ENCODE results near the gene NT5DC1. TPM values are rescaled to one million over a fixed set of nuclear protein-coding genes. Genes with fewer than 3 reads are reported as not detected.

Gene NT5DC1
- total RNA-seq, 1 donor = 7.8 TPM

DNA sequence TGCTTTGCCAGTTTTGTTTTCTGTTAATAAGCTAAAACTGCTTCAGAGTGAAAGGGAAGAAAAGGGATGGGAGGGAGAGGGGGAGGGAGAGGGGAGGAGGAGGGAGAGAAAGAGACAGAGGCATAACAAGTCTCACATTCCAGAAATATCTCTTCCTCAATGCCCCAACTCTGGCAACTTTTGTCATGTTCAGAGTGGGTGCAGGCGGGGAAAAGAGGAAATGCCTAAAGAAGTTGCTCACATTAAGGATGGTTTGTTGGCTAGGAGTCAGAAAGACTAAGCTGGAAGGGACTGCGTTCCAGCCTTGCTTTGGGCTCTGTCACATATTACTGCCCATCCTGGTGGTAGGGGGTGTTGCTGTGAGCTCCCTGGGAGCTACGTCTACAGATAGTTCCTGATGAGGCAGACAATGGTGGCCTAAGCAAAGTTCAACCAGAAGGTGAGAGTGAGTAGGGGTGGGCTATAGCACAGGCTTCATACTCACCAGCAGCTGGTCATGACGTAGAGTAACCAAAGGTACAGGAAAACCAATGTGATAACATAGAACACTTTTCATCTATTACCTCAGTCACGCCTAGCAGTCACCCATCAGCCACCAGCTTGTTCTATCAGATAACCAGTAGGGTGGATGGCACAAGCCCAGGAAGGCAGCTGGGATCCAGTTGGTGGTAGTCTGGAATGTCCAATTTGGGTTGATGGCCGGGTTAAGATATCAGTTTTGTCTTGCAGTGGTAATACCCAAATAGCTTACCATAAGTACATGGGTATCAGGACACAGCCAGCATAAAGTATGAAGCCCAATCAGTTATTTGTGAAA is 151.1 kb downstream of the NT5DC1 start:
- H3K4me3 ChIP-seq (ENCODE audit: low read depth, low read length) = peak overlapping the region; percentile 50
- TF ChIP-seq, protein P1, sequence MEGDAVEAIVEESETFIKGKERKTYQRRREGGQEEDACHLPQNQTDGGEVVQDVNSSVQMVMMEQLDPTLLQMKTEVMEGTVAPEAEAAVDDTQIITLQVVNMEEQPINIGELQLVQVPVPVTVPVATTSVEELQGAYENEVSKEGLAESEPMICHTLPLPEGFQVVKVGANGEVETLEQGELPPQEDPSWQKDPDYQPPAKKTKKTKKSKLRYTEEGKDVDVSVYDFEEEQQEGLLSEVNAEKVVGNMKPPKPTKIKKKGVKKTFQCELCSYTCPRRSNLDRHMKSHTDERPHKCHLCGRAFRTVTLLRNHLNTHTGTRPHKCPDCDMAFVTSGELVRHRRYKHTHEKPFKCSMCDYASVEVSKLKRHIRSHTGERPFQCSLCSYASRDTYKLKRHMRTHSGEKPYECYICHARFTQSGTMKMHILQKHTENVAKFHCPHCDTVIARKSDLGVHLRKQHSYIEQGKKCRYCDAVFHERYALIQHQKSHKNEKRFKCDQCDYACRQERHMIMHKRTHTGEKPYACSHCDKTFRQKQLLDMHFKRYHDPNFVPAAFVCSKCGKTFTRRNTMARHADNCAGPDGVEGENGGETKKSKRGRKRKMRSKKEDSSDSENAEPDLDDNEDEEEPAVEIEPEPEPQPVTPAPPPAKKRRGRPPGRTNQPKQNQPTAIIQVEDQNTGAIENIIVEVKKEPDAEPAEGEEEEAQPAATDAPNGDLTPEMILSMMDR (IDR thresholded peaks at IDR 0.05; ENCODE audit: insufficient read depth, low read depth, low read length) = no peak
- peak; percentile 29 for DNase-seq (ENCODE audit: low read depth)

DNA sequence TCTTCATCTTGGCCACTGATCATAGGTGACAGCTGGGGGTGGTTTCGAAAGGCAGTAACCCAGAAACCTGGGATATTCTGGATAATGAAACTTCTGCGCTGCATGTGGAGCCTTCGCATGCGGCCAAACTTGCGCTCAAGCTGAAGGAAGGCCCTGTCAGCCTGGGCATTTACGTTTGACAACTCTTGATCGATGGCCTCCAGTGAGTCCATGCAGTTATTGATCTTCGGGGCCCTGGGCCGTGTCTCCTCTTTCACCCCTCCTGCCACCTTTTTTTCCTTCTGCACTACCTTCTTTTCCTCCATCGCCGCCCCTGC is 152.5 kb downstream of the NT5DC1 start:
- H3K4me3 ChIP-seq (ENCODE audit: low read depth, low read length) = peak overlapping the region; percentile 75
- no peak for DNase-seq (ENCODE audit: low read depth)
- TF ChIP-seq, protein P1 (IDR thresholded peaks at IDR 0.05; ENCODE audit: insufficient read depth, low read depth, low read length) = no peak

DNA sequence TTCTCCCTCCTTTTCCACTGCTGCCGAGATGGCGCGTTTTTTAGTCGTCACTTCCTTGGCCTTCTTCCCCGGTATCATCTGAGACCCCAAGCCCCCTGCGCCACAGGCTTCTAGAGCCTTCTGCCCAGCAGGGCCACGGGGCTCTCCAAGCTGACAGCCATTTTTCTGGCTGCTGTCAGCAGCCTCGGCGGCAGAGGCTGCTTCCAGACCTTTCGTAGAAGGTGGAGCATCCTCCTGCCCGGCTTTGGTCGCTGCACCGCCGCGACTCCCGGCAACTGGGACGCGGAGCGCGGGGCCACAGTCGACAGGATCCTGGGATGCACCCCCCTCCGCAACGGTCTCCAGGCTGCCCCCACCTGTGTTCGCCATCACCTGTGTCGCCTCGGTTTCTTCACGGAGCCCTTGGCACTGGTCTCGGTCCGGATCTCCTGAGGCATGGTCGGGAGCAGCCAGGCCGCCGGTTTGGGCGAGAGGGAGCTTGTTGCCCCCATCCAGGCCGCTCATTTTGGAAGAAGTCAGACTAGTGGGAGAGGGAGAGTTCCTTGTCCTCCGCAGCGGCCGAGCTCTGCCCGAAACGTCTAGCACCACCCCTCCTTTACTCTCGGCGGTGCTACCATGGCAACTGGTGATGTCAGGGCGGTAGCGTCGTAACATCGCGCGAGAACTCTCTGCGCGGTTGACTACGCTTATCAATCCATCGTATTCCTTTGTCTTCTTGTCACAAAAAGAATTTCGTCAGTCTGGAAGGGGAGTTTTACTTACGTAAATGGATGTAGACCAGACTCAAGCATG is 153.0 kb downstream of the NT5DC1 start, which contains the start of gene TSPYL4:
TSS of gene TSPYL4 (minus strand) at position 571 of the 792 bp plus-strand sequence. CDS start at position 504, 67 bp downstream.
- peak; percentile 92 for DNase-seq (ENCODE audit: low read depth)
- peak within 1 kb of the TSS; percentile 75 for H3K4me3 ChIP-seq (ENCODE audit: low read depth, low read length)
- TF ChIP-seq, protein P1 (IDR thresholded peaks at IDR 0.05; ENCODE audit: insufficient read depth, low read depth, low read length) = no peak

DNA sequence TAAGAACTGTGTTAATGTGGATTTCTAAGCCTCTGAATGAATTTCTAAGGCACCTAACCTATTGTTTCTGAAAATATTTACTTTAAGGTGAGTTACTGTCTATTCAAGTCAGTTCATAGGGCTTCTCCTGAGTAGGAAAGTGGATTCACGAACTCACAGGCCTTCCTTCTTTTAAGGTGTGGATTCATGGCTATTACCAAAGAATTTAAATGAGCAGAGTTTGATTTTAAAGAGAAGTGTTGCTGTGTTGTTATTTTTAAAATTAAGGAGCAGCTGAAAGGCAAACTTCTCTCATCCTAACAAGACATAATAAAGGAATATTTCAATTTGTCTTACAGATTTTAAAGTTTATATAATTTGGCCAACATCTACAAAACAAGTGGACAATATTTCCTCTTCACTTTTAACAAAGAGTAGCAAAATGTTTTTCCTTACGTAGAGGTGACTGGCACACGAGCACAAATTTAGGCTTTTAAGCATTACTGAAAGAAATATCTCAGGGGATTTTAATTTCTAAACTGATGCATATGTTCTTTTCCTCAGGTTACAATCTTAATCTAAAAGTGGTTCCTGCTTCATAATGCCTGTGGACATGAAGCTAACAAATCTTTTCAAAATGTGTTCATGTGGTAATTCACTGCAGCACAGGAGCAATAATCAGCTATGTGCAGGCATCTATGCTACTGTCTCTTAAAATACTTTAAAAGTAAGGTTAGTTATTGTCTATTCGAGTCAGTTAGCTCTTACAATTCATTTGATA is 153.8 kb downstream of the NT5DC1 start:
- H3K4me3 ChIP-seq (ENCODE audit: low read depth, low read length) = peak overlapping the region; percentile 75
- TF ChIP-seq, protein P1 (IDR thresholded peaks at IDR 0.05; ENCODE audit: insufficient read depth, low read depth, low read length) = no peak
- no peak for DNase-seq (ENCODE audit: low read depth)

DNA sequence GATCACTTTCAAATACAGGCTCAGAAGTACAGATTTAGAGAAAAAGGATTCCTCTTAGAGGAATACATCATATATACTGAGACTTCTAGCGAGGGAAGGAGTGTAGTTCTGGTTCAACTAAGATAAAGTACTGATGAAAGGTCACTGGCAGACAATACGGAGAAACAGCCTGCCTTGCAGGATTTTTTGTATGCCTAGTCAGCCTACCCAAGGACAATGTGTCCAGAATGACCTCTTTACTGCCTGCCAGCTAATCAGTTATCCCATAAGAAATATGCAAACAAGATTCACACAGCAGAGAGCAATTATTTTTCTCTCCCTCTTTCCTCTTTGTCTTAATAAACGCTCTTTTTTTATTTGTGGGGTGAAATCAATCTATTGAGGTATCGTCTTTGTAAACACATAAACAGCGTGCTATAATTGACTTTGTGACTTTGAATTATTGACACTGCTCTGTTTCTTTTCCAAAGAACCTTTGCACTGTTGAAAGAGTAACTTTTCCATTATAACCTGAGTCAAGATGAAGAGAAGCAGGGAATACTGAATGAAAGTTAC is 154.7 kb downstream of the NT5DC1 start:
- TF ChIP-seq, protein P1 (IDR thresholded peaks at IDR 0.05; ENCODE audit: insufficient read depth, low read depth, low read length) = no peak
- no peak for DNase-seq (ENCODE audit: low read depth)
- no peak overlapping the region for H3K4me3 ChIP-seq (ENCODE audit: low read depth, low read length)

DNA sequence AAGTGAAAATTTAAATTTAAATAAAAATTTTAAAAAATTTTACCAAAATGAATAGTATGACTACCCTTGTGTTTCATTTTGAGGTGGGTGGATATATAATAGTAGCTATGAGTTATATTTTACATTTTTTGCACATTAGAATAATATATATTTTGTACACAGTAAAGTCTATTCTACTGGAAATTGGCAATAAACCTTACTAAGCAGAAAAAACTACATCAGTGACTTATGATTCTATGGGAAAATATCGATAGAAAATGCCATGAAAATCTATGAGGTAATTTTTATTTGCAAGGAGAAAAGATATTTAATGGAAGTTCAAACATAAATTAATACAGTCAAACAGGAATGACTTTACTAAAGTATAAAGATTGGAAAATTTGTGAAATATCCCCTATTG is 156.0 kb downstream of the NT5DC1 start:
- no peak for DNase-seq (ENCODE audit: low read depth)
- TF ChIP-seq, protein P1 (IDR thresholded peaks at IDR 0.05; ENCODE audit: insufficient read depth, low read depth, low read length) = no peak
- H3K4me3 ChIP-seq (ENCODE audit: low read depth, low read length) = no peak overlapping the region
